Body of pancreas (tissue), 4 donors: ENCODE measurements around the gene IFT57. TPM values are rescaled to one million over a fixed set of nuclear protein-coding genes. Genes with fewer than 3 reads are reported as not detected.

Experiments used
- ATAC-seq: fragments of 150-250 bp; one replicate; pipeline ENCODE4 v1.9.1; 2016
- DNase-seq, 4 donors: peaks; one replicate each; pipeline ENCODE4 v3.0.0-alpha.2; 2019
- H3K27ac ChIP-seq, 4 donors: fragments of 200-600 bp; sonication (generic); 1 replicate in 3 of 4; 2 replicates in 1 of 4; pipeline versions ENCODE4 v1.5.1 to v1.6.1; 2016 to 2019; ENCODE audit warnings: mild to moderate bottlenecking in 1 of 4, mixed read lengths in 1 of 4, moderate library complexity in 1 of 4
- H3K27me3 ChIP-seq, 2 donors: fragments of 200-600 bp; sonication (generic); one replicate each; pipeline ENCODE4 v1.6.0; 2016; ENCODE audit warnings: mild to moderate bottlenecking in 1 of 2
- H3K36me3 ChIP-seq, 2 donors: fragments of 200-600 bp; sonication (generic); replicated peaks in 1 of 2; 2 replicates each; pipeline ENCODE4 v1.5.1; 2016; ENCODE audit warnings: low read depth in 2 of 2; ENCODE audit not compliant: insufficient read depth in 1 of 2
- H3K4me1 ChIP-seq: fragments of 200-600 bp; sonication (generic); one replicate; pipeline ENCODE4 v1.6.0; 2016
- H3K4me3 ChIP-seq, 2 donors: fragments of 200-600 bp; sonication (generic); 1 replicate in 1 of 2; 2 replicates in 1 of 2; pipeline ENCODE4 v1.5.1; 2016 to 2019
- H3K9me3 ChIP-seq, 3 donors: fragments of 200-600 bp; sonication (generic); 1 replicate in 2 of 3; 2 replicates in 1 of 3; pipeline ENCODE4 v1.5.1; 2016
- POLR2A ChIP-seq, 3 donors: fragments of 450-650 bp; IDR thresholded peaks; one replicate each; pipeline ENCODE4 v1.6.1; 2016; ENCODE audit warnings: antibody characterized with exemption in 3 of 3, mild to moderate bottlenecking in 2 of 3
- WGBS, 2 donors: methylation state at CpG; one replicate each; pipeline ENCODE4 v1.1.5; 2017; 5-methylcytosine and 5-hydroxymethylcytosine counted together
- intact Hi-C: fragments of 100-400 bp; cut with DNase I; formaldehyde crosslinking; loops from one replicate; pipeline ENCODE4 v1.15.1; 2023
- total RNA-seq, 2 donors: library from RNA; depleted of rRNA; stranded (reverse); fragments of >200 nt; gene quantifications; one replicate each; pipeline ENCODE4 v1.1.0, GENCODE V29; 2016
- TF ChIP-seq, protein P1 (sequence below), 7 experiments: fragments of 450-650 bp in 4 of 7; fragments of 200-600 bp in 3 of 7; sonication (generic) in 3 of 7; IDR thresholded peaks; one replicate each; pipeline ENCODE4 v1.5.1; 2016 to 2019; ENCODE audit warnings: antibody characterized with exemption in 7 of 7

IFT57 gene
- total RNA-seq, 2 donors from 2014 or later: 33.2 to 51.1 TPM

DNA sequence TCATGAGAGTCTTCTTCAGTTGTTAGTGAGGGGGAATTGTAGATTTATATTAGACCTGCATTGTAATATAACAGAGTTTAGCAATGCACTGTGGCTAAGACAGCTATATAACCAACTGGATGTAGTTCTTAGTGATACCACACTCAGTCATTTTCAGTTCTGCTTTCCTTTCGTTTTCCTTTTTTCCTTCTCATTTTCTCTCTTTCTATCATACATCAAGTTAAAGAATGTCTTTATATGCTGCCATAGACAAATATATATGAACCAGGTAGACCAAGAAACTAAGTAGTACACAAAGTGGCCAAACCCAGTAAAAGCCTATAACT is 87.7 kb downstream of the IFT57 start:
- H3K4me3 ChIP-seq: no peak overlapping the region
- no peak overlapping the region for H3K27ac ChIP-seq
- intact Hi-C loops: no loop called here
- H3K36me3 ChIP-seq: no peaks in the 10 kb centered on the region
- no peak for TF ChIP-seq POLR2A (IDR thresholded peaks at IDR 0.05)
- TF ChIP-seq, protein P1, sequence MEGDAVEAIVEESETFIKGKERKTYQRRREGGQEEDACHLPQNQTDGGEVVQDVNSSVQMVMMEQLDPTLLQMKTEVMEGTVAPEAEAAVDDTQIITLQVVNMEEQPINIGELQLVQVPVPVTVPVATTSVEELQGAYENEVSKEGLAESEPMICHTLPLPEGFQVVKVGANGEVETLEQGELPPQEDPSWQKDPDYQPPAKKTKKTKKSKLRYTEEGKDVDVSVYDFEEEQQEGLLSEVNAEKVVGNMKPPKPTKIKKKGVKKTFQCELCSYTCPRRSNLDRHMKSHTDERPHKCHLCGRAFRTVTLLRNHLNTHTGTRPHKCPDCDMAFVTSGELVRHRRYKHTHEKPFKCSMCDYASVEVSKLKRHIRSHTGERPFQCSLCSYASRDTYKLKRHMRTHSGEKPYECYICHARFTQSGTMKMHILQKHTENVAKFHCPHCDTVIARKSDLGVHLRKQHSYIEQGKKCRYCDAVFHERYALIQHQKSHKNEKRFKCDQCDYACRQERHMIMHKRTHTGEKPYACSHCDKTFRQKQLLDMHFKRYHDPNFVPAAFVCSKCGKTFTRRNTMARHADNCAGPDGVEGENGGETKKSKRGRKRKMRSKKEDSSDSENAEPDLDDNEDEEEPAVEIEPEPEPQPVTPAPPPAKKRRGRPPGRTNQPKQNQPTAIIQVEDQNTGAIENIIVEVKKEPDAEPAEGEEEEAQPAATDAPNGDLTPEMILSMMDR (IDR thresholded peaks at IDR 0.05): no peak
- ATAC-seq: no peak
- no peaks in the 10 kb centered on the region for H3K9me3 ChIP-seq
- WGBS, 2 donors: 24 to 45% methylated on average over 1 of the region's 1 CpG
- DNase-seq: no peak
- no peaks in the 10 kb centered on the region for H3K27me3 ChIP-seq
- H3K4me1 ChIP-seq: peaks cover 9% of the 10 kb centered on the region

DNA sequence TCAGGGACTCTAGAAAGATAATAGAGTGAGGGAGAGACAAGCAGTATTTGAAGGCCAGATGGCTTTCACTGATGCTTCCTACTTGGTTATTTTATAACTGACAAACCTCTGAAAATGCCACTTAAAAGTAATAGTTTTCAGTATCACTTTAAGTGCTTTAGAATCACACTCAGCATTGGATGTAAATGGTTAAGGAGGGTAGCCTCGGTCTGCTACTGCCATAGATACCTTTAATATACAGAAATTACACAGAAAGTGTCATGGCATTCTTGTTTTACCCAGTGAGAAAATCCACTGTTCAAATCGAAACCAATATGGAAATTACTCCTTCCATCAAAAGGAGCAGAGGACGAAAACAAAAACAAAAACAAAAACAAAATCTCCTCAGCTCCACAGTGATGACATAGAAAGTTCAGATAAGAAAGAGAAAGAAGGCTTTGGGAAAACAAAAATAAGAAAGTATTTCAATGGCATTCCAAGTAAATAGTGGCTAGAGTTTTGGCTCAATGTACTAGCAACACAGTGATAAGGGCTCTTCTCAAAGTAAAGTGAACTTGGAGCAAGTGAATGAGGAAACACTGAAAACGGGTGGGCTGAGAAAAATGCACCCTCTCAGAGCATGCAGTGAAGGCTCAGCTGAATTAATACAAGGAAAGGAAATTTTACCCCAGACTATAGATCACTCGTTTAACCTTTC is 88.2 kb downstream of the IFT57 start:
- 63 to 65% methylated on average over 5 of the region's 5 CpGs for WGBS, 2 donors

DNA sequence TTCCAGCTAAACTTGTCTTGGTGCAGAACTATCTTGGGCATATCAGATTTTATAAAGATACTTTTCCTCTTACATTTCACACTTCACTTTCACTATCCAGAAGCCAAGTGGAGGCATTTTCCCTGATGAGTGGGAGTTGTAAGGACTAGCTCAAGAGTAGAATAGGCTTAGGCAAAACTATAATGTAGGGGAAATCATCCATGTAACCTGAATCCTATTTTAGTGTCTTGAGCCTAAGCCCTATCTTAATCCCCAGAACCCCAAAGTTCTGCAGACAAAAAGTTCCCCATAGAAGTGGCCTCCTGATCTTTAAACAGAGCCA is 89.2 kb downstream of the IFT57 start:
- no peak for DNase-seq
- no peaks in the 10 kb centered on the region for H3K27me3 ChIP-seq
- H3K4me1 ChIP-seq: peaks cover 9% of the 10 kb centered on the region
- TF ChIP-seq, protein P1 (IDR thresholded peaks at IDR 0.05): no peak
- no peak for TF ChIP-seq POLR2A (IDR thresholded peaks at IDR 0.05)
- intact Hi-C loops: no loop called here
- no peak overlapping the region for H3K4me3 ChIP-seq
- H3K9me3 ChIP-seq: no peaks in the 10 kb centered on the region
- H3K27ac ChIP-seq: peak overlapping the region in 2 of 4 donors; percentile 52 to 72
- no peak for ATAC-seq
- no peaks in the 10 kb centered on the region for H3K36me3 ChIP-seq

More for the DNA sequence above, 88.2 kb downstream of the IFT57 start:
- H3K27ac ChIP-seq: peak overlapping the region in 1 of 4 donors; percentile 72
- no peaks in the 10 kb centered on the region for H3K9me3 ChIP-seq
- H3K4me3 ChIP-seq: no peak overlapping the region
- DNase-seq (no peak), ATAC-seq (no peak)
- intact Hi-C loops: no loop called here
- no peaks in the 10 kb centered on the region for H3K36me3 ChIP-seq
- no peak for TF ChIP-seq POLR2A (IDR thresholded peaks at IDR 0.05)
- TF ChIP-seq, protein P1 (IDR thresholded peaks at IDR 0.05): no peak
- H3K27me3 ChIP-seq: no peaks in the 10 kb centered on the region
- peaks cover 9% of the 10 kb centered on the region for H3K4me1 ChIP-seq

DNA sequence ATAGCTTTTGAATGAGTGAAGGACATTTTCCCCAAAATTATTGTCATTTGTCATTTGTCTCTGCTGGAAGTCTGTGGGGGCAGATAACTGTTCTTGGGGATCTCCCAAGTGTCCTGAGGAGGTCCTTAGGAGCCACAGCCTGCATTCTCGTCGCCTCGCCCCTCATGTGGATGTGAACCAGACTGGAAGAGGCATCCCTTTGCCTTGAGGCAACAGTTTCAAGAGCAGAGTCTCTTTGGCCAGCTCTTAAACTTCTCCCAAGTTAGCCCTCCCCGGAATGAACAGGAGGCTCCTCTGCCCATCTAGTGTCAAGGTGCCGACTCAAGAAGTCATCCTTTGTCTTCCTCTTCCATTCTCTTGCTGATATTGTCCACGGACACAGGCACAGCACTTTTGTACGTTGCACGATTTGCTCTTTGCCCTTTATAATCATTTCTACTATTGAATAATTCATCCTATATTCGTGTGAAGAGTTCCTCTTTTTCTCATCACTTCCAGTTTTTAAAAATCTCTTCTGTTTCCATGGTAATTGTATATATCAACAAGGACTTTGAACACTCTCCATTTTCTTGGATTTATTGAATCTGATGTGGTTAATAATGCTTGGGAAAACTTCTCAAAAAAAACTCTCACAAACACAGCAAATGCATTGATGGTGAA is 90.6 kb downstream of the IFT57 start:
- TF ChIP-seq, protein P1 (IDR thresholded peaks at IDR 0.05): no peak
- no peak for TF ChIP-seq POLR2A (IDR thresholded peaks at IDR 0.05)
- no peak for ATAC-seq

More for the DNA sequence above, 90.6 kb downstream of the IFT57 start:
- Histone ChIP-seq H3K4me3 (no peak overlapping the region), H3K27ac (peak overlapping the region in 2 of 4 donors; percentile 52 to 72), H3K4me1 (peaks cover 5% of the 10 kb centered on the region), H3K36me3 (no peaks in the 10 kb centered on the region), H3K9me3 (no peaks in the 10 kb centered on the region), H3K27me3 (no peaks in the 10 kb centered on the region)
- DNase-seq: no peak
- 76 to 79% methylated on average over 9 of the region's 9 CpGs for WGBS, 2 donors
- intact Hi-C loops: no loop called here
